H9 (cell line): ENCODE data around the gene BCL11B. TPM values are rescaled to one million over a fixed set of nuclear protein-coding genes. Genes with fewer than 3 reads are reported as not detected.

Experiments used
- DNase-seq: peaks from one replicate; pipeline ENCODE4 v3.0.0-alpha.2; 2017
- H2AFZ ChIP-seq: one replicate; pipeline ENCODE4 v1.6.1; 2013; ENCODE audit warnings: mild to moderate bottlenecking, low read length, control low read depth, moderate library complexity
- H2AK5ac ChIP-seq: 2 replicates; pipeline ENCODE4 v1.6.1; 2013; ENCODE audit warnings: low read length, control low read depth, mixed read lengths; ENCODE audit not compliant: insufficient read length
- H2BK120ac ChIP-seq: one replicate; pipeline ENCODE4 v1.6.1; 2013; ENCODE audit warnings: low read depth, mild to moderate bottlenecking, low read length, control low read depth, inconsistent platforms; ENCODE audit not compliant: poor library complexity, severe bottlenecking
- H2BK12ac ChIP-seq: 2 replicates; pipeline ENCODE4 v1.6.1; 2013; ENCODE audit warnings: low read length, control low read depth, mixed read lengths, low read depth; ENCODE audit not compliant: insufficient read length
- H2BK15ac ChIP-seq: 2 replicates; pipeline ENCODE4 v1.6.1; 2013; ENCODE audit warnings: low read depth, low read length, control low read depth
- H2BK20ac ChIP-seq: one replicate; pipeline ENCODE4 v1.6.1; 2013; ENCODE audit warnings: low read depth, mild to moderate bottlenecking, low read length, control low read depth, inconsistent platforms; ENCODE audit not compliant: poor library complexity, severe bottlenecking
- H2BK5ac ChIP-seq: 2 replicates; pipeline ENCODE4 v1.6.1; 2013; ENCODE audit warnings: low read length, control low read depth, mixed read lengths; ENCODE audit not compliant: insufficient read length
- H3K14ac ChIP-seq: 2 replicates; pipeline ENCODE4 v1.6.1; 2013; ENCODE audit warnings: low read length, control low read depth; ENCODE audit not compliant: insufficient read depth
- H3K18ac ChIP-seq: 2 replicates; pipeline ENCODE4 v1.6.1; 2013; ENCODE audit warnings: low read depth, mild to moderate bottlenecking, mixed read lengths, low read length, control low read depth; ENCODE audit not compliant: insufficient read length
- H3K23ac ChIP-seq: 2 replicates; pipeline ENCODE4 v1.6.1; 2013; ENCODE audit warnings: low read length, control low read depth, mixed read lengths, low read depth; ENCODE audit not compliant: insufficient read length
- H3K23me2 ChIP-seq: 2 replicates; pipeline ENCODE4 v1.6.1; 2013; ENCODE audit warnings: low read depth, mild to moderate bottlenecking, mixed read lengths, low read length, control low read depth; ENCODE audit not compliant: insufficient read length, poor library complexity, severe bottlenecking
- H3K27ac ChIP-seq: 2 replicates; pipeline ENCODE4 v1.5.1; 2013; ENCODE audit warnings: low read length, control low read depth, mixed read lengths, low read depth; ENCODE audit not compliant: insufficient read length
- H3K27me3 ChIP-seq: 2 replicates; pipeline ENCODE4 v1.6.1; 2013; ENCODE audit warnings: low read length, control low read depth, inconsistent platforms; ENCODE audit not compliant: insufficient read depth
- H3K4ac ChIP-seq: 2 replicates; pipeline ENCODE4 v1.6.1; 2013; ENCODE audit warnings: low read depth, mild to moderate bottlenecking, control low read depth, inconsistent platforms, low read length, moderate library complexity
- H3K4me1 ChIP-seq: 2 replicates; pipeline ENCODE4 v1.6.1; 2013; ENCODE audit warnings: low read length, control low read depth, inconsistent platforms; ENCODE audit not compliant: insufficient read depth
- H3K4me2 ChIP-seq: 2 replicates; pipeline ENCODE4 v1.6.1; 2013; ENCODE audit warnings: low read length, control low read depth, mixed read lengths; ENCODE audit not compliant: insufficient read length, insufficient read depth
- H3K56ac ChIP-seq: 2 replicates; pipeline ENCODE4 v1.6.1; 2013; ENCODE audit warnings: low read depth, mild to moderate bottlenecking, mixed read lengths, low read length, control low read depth; ENCODE audit not compliant: insufficient read length
- H3K79me1 ChIP-seq: 2 replicates; pipeline ENCODE4 v1.6.1; 2013; ENCODE audit warnings: low read depth, mild to moderate bottlenecking, moderate library complexity, low read length, control low read depth, inconsistent platforms; ENCODE audit not compliant: insufficient read depth, poor library complexity, severe bottlenecking
- H3K79me2 ChIP-seq: 2 replicates; pipeline ENCODE4 v1.6.1; 2013; ENCODE audit warnings: low read length, control low read depth, inconsistent platforms; ENCODE audit not compliant: insufficient read depth
- H3K9ac ChIP-seq: 2 replicates; pipeline ENCODE4 v1.6.1; 2013; ENCODE audit warnings: low read length, control low read depth, mixed read lengths; ENCODE audit not compliant: insufficient read length; ENCODE audit errors: extremely low read depth
- H3K9me3 ChIP-seq: one replicate; pipeline ENCODE4 v1.6.1; 2013; ENCODE audit warnings: low read depth, low read length, inconsistent platforms; ENCODE audit not compliant: control insufficient read depth
- H3T11ph ChIP-seq: one replicate; pipeline ENCODE4 v1.6.1; 2013; ENCODE audit warnings: mild to moderate bottlenecking, low read length, control low read depth, inconsistent platforms
- H4K20me1 ChIP-seq: one replicate; pipeline ENCODE4 v1.6.1; 2013; ENCODE audit not compliant: control insufficient read depth, insufficient read length, insufficient read depth
- H4K5ac ChIP-seq: 2 replicates; pipeline ENCODE4 v1.6.1; 2013; ENCODE audit warnings: low read depth, mild to moderate bottlenecking, mixed read lengths, low read length, control low read depth; ENCODE audit not compliant: insufficient read length
- H4K8ac ChIP-seq: replicated peaks from 2 replicates; pipeline ENCODE4 v1.6.1; 2013; ENCODE audit warnings: low read length, control low read depth, mixed read lengths, low read depth; ENCODE audit not compliant: insufficient read length
- H4K91ac ChIP-seq: 2 replicates; pipeline ENCODE4 v1.6.1; 2013; ENCODE audit warnings: low read depth, mild to moderate bottlenecking, moderate library complexity, mixed read lengths, low read length, control low read depth; ENCODE audit not compliant: insufficient read length
- H3K27ac Mint-ChIP-seq, 3 experiments: 2 replicates in 2 of 3; 3 replicates in 1 of 3; pipeline ENCODE4 v1.8.0; 2020 to 2021; ENCODE audit warnings: mixed read lengths in 3 of 3, mild to moderate bottlenecking in 1 of 3, moderate library complexity in 1 of 3
- H3K27me3 Mint-ChIP-seq: 2 replicates; pipeline ENCODE4 v1.8.0; 2021; ENCODE audit warnings: low read depth, mild to moderate bottlenecking, moderate library complexity, mixed read lengths
- H3K36me3 Mint-ChIP-seq, 3 experiments: 2 replicates in 2 of 3; 3 replicates in 1 of 3; pipeline ENCODE4 v1.8.0; 2020 to 2021; ENCODE audit warnings: low read depth in 3 of 3, mixed read lengths in 3 of 3; ENCODE audit not compliant: insufficient read depth in 1 of 3
- H3K4me1 Mint-ChIP-seq, 2 experiments: 2 replicates each; pipeline ENCODE4 v1.8.0; 2020; ENCODE audit warnings: mixed read lengths in 2 of 2
- H3K4me3 Mint-ChIP-seq, 2 experiments: 2 replicates in 1 of 2; 3 replicates in 1 of 2; pipeline ENCODE4 v1.8.0; 2020 to 2021; ENCODE audit warnings: mild to moderate bottlenecking in 2 of 2, mixed read lengths in 2 of 2, moderate library complexity in 1 of 2
- H3K9me3 Mint-ChIP-seq, 2 experiments: 2 replicates in 1 of 2; 3 replicates in 1 of 2; pipeline ENCODE4 v1.8.0; 2020; ENCODE audit warnings: mild to moderate bottlenecking in 2 of 2, mixed read lengths in 2 of 2, moderate library complexity in 1 of 2
- CTCF ChIP-seq: fragments of 200-600 bp; sonication (generic); conservative IDR thresholded peaks from 3 replicates; pipeline ENCODE4 v1.8.0; 2021; ENCODE audit warnings: antibody characterized with exemption, mild to moderate bottlenecking
- whole genome bisulfite sequencing: extraction: QIAGEN DNeasy Blood & Tissue Kit; methylation state at CpG from one replicate; pipeline ENCODE4 v1.1.7; 2013; ENCODE audit warnings: missing lambda C conversion rate, low lambda C conversion rate, mixed read lengths; ENCODE audit not compliant: insufficient read length; ENCODE audit errors: extremely low coverage; 5-methylcytosine and 5-hydroxymethylcytosine counted together
- total RNA-seq: library from RNA; stranded (reverse); gene quantifications from 2 replicates; pipeline ENCODE4 v1.2.1, GENCODE V29; 2021

BCL11B gene
- total RNA-seq, 1 experiment from 2014 or later: 4.9 TPM

- Histone ChIP-seq H2BK15ac (no peak overlapping the region), H3K79me2 (no peaks in the 10 kb centered on the region), H3K27ac (no peak overlapping the region), H3K4me1 (no peaks in the 10 kb centered on the region), H3T11ph (no peak overlapping the region), H3K23me2 (no peaks in the 10 kb centered on the region), H2AK5ac (no peak overlapping the region), H3K4ac (no peak overlapping the region), H3K27me3 (no peaks in the 10 kb centered on the region), H2BK5ac (no peak overlapping the region), H3K9ac (no peak overlapping the region), H3K23ac (no peak overlapping the region), H3K18ac (no peak overlapping the region), H4K91ac (no peak overlapping the region), H2BK120ac (no peak overlapping the region), H3K9me3 (no peaks in the 10 kb centered on the region), H4K8ac (no peak overlapping the region), H4K5ac (no peak overlapping the region), H4K20me1 (no peaks in the 10 kb centered on the region), H2BK20ac (no peak overlapping the region), H3K14ac (no peak overlapping the region), H2AFZ (no peak overlapping the region), H2BK12ac (no peak overlapping the region), H3K4me2 (no peak overlapping the region), H3K56ac (no peak overlapping the region), H3K79me1 (no peaks in the 10 kb centered on the region)
- Mint-ChIP-seq H3K27me3 (peaks cover 6% of the 10 kb centered on the region), H3K4me3 (no peak overlapping the region), H3K4me1 (peaks cover 9 to 10% of the 10 kb centered on the region in 2 experiments), H3K27ac (no peak overlapping the region), H3K9me3 (no peaks in the 10 kb centered on the region), H3K36me3 (no peaks in the 10 kb centered on the region)
- WGBS: no CpG with 5 or more reads among the region's 12 CpGs
- no peak for DNase-seq
- no peak for TF ChIP-seq CTCF
Measured at GRCh38 chr14:99289394-99290189, 17.6 kb upstream of the BCL11B start.
